ENCODE data around the gene GDF15. TPM values are rescaled to one million over a fixed set of nuclear protein-coding genes. Genes with fewer than 3 reads are reported as not detected.

GDF15 gene, protein sequence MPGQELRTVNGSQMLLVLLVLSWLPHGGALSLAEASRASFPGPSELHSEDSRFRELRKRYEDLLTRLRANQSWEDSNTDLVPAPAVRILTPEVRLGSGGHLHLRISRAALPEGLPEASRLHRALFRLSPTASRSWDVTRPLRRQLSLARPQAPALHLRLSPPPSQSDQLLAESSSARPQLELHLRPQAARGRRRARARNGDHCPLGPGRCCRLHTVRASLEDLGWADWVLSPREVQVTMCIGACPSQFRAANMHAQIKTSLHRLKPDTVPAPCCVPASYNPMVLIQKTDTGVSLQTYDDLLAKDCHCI
- 5.3 TPM for polyA plus RNA-seq (2013, experiment 1 of 2)
- polyA plus RNA-seq (2013, experiment 2 of 2), result 5.1 TPM

DNA sequence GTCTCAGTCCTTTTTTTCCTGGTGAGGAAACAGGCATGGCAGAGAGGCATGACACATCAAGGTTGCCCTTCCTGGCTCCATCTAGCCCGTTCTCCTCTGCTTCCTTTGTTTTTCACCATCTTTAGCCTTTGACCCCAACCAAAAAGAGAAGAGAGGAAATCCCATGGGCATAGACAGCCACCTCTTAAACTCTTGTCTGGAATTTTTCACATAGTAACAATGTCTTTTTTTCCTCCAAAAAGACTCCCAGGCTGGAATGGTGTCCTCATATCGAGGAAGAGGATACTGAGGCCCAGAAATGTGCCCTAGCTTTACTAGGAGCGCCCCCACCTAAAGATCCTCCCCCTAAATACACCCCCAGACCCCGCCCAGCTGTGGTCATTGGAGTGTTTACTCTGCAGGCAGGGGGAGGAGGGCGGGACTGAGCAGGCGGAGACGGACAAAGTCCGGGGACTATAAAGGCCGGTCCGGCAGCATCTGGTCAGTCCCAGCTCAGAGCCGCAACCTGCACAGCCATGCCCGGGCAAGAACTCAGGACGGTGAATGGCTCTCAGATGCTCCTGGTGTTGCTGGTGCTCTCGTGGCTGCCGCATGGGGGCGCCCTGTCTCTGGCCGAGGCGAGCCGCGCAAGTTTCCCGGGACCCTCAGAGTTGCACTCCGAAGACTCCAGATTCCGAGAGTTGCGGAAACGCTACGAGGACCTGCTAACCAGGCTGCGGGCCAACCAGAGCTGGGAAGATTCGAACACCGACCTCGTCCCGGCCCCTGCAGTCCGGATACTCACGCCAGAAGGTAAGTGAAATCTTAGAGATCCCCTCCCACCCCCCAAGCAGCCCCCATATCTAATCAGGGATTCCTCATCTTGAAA is at the start of gene GDF15:
GDF15 (plus strand) TSS at position 484 of the 868 bp plus-strand sequence; CDS start at position 516, 32 bp downstream.
- WGBS, 2 donors (ENCODE audit: extremely low coverage in 2 of 2, insufficient read length in 2 of 2, insufficient replicate concordance in 1 of 2), result no CpG with 5 or more reads among the region's 33 CpGs
- peak within 1 kb of the TSS; percentile 91 for H2AK5ac ChIP-seq (ENCODE audit: low read depth, low read length)
- peaks cover 0 to 6% of the 10 kb centered on the region in 2 donors for H3K36me3 ChIP-seq (replicated peaks in 1 of 2; ENCODE audit: control insufficient read depth in 2 of 2, insufficient read depth in 2 of 2, low read length in 2 of 2)
- peak within 1 kb of the TSS; percentile 30 for H3K4me2 ChIP-seq (ENCODE audit: insufficient read depth, low read length, poor library complexity, severe bottlenecking)
- no peak within 1 kb of the TSS for H3K27ac ChIP-seq (replicated peaks; ENCODE audit: low read length)
- no peak for DNase-seq (ENCODE audit: low spot score)
- peak within 1 kb of the TSS; percentile 92 for H2BK12ac ChIP-seq (ENCODE audit: low read length)
- H2BK5ac ChIP-seq (ENCODE audit: low read length), result peak within 1 kb of the TSS; percentile 77
- peak within 1 kb of the TSS; percentile 20 for H2AFZ ChIP-seq (ENCODE audit: low read length)
- peaks cover 0 to 4% of the 10 kb centered on the region in 2 donors for H3K9me3 ChIP-seq (replicated peaks in 1 of 2; ENCODE audit: control insufficient read depth in 2 of 2, insufficient read depth in 1 of 2, low read depth in 1 of 2, low read length in 2 of 2)
- no peak within 1 kb of the TSS for H3K4ac ChIP-seq (ENCODE audit: low read length)
- H3K18ac ChIP-seq (ENCODE audit: low read length), result peak within 1 kb of the TSS; percentile 80
- peak within 1 kb of the TSS; percentile 58 for H3K23ac ChIP-seq (ENCODE audit: low read depth, low read length, poor library complexity)
- H3K14ac ChIP-seq (ENCODE audit: low read length), result peak within 1 kb of the TSS; percentile 39
- H3K4me3 ChIP-seq (ENCODE audit: low read length in 2 of 2), result peak within 1 kb of the TSS; percentile 19 to 41
- peaks cover 12 to 13% of the 10 kb centered on the region in 2 donors for H3K4me1 ChIP-seq (ENCODE audit: control insufficient read depth in 2 of 2, insufficient read depth in 1 of 2, low read depth in 1 of 2, low read length in 2 of 2)
- H4K8ac ChIP-seq (ENCODE audit: low read depth, low read length), result no peak within 1 kb of the TSS
- H3K79me1 ChIP-seq (ENCODE audit: low read depth, low read length), result peaks cover 2% of the 10 kb centered on the region
- peak within 1 kb of the TSS; percentile 90 for H2BK15ac ChIP-seq (ENCODE audit: low read length)
- peak within 1 kb of the TSS; percentile 63 for H3K9ac ChIP-seq (ENCODE audit: low read depth, low read length, poor library complexity)
- H2BK120ac ChIP-seq (ENCODE audit: low read depth, low read length), result peak within 1 kb of the TSS; percentile 61
- no peak within 1 kb of the TSS for H4K91ac ChIP-seq (ENCODE audit: low read depth, low read length, poor library complexity)
- H3K27me3 ChIP-seq (ENCODE audit: control insufficient read depth in 3 of 3, insufficient read depth in 3 of 3, low read depth in 1 of 3, low read length in 3 of 3), result peaks cover 0 to 36% (median 0%) of the 10 kb centered on the region in 3 experiments

DNA sequence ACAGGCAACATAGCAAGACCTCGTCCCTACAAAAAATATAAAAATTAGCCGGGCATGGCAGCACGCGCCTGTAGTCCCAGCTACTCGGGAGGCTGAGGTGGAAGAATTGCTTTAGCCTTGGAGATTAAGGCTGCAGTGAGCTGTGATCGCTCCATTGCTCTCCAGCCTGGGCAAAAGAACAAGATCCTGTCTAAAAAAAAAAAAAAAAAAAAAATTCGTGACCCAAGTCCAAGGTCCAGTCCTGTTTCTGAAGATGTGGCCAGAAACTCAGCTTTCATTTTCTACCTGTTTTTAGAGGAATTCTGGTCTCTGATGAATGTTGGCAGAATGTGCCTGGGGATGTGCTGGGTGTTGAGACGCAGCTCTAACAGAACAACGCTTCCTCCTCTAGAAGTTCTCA is 47.4 kb upstream of the GDF15 start:
- Histone ChIP-seq H3K4ac (ENCODE audit: low read length) (no peak overlapping the region), H3K4me1 (ENCODE audit: control insufficient read depth in 2 of 2, insufficient read depth in 1 of 2, low read depth in 1 of 2, low read length in 2 of 2) (peaks cover 3 to 10% of the 10 kb centered on the region in 2 donors), H3K27me3 (ENCODE audit: control insufficient read depth in 3 of 3, insufficient read depth in 3 of 3, low read depth in 1 of 3, low read length in 3 of 3) (peaks cover 0 to 4% (median 0%) of the 10 kb centered on the region in 3 experiments), H2AFZ (ENCODE audit: low read length) (no peak overlapping the region), H3K79me1 (ENCODE audit: low read depth, low read length) (no peaks in the 10 kb centered on the region), H3K14ac (ENCODE audit: low read length) (no peak overlapping the region), H2BK120ac (ENCODE audit: low read depth, low read length) (no peak overlapping the region), H2BK15ac (ENCODE audit: low read length) (no peak overlapping the region), H2BK12ac (ENCODE audit: low read length) (no peak overlapping the region), H3K9ac (ENCODE audit: low read depth, low read length, poor library complexity) (no peak overlapping the region), H3K4me2 (ENCODE audit: insufficient read depth, low read length, poor library complexity, severe bottlenecking) (no peak overlapping the region), H3K23ac (ENCODE audit: low read depth, low read length, poor library complexity) (no peak overlapping the region), H3K27ac (replicated peaks; ENCODE audit: low read length) (no peak overlapping the region), H2BK5ac (ENCODE audit: low read length) (no peak overlapping the region), H3K36me3 (replicated peaks in 1 of 2; ENCODE audit: control insufficient read depth in 2 of 2, insufficient read depth in 2 of 2, low read length in 2 of 2) (no peaks in the 10 kb centered on the region), H3K18ac (ENCODE audit: low read length) (no peak overlapping the region), H4K8ac (ENCODE audit: low read depth, low read length) (no peak overlapping the region), H3K9me3 (replicated peaks in 1 of 2; ENCODE audit: control insufficient read depth in 2 of 2, insufficient read depth in 1 of 2, low read depth in 1 of 2, low read length in 2 of 2) (peaks cover 0 to 3% of the 10 kb centered on the region in 2 donors), H2AK5ac (ENCODE audit: low read depth, low read length) (no peak overlapping the region), H4K91ac (ENCODE audit: low read depth, low read length, poor library complexity) (no peak overlapping the region), H3K4me3 (ENCODE audit: low read length in 2 of 2) (no peak overlapping the region)
- DNase-seq (ENCODE audit: low spot score), result no peak
- no CpG with 5 or more reads among the region's 9 CpGs for WGBS, 2 donors (ENCODE audit: extremely low coverage in 2 of 2, insufficient read length in 2 of 2, insufficient replicate concordance in 1 of 2)

DNA sequence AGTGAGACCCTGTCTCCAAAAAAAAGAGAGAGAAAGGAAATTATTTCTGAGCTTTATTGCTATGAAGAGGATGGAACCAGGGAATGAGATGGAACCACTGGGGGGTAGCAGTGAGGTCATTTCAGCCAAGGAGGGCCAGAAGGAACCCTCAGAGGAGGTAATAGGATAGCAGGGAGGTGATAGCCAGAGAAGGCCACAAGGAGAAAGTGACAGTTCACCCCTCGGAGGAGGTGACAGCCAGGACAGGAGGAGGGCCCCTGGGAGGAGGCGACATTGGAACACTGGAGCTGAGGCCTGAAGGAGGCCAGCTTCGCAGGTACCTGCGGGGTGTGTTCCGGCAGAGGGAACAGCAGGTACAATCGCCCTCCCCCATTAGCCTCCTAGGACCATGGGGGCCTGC is 46.2 kb upstream of the GDF15 start:
- H3K79me1 ChIP-seq (ENCODE audit: low read depth, low read length), result no peaks in the 10 kb centered on the region
- H3K23ac ChIP-seq (ENCODE audit: low read depth, low read length, poor library complexity), result no peak overlapping the region
- no peak overlapping the region for H2BK120ac ChIP-seq (ENCODE audit: low read depth, low read length)
- DNase-seq (ENCODE audit: low spot score), result no peak
- H3K18ac ChIP-seq (ENCODE audit: low read length), result peak overlapping the region; percentile 37
- no CpG with 5 or more reads among the region's 6 CpGs for WGBS, 2 donors (ENCODE audit: extremely low coverage in 2 of 2, insufficient read length in 2 of 2, insufficient replicate concordance in 1 of 2)
- H2BK12ac ChIP-seq (ENCODE audit: low read length), result no peak overlapping the region
- H3K36me3 ChIP-seq (replicated peaks in 1 of 2; ENCODE audit: control insufficient read depth in 2 of 2, insufficient read depth in 2 of 2, low read length in 2 of 2), result no peaks in the 10 kb centered on the region
- H3K4me3 ChIP-seq (ENCODE audit: low read length in 2 of 2), result peak overlapping the region in 1 of 2 donors; percentile 90
- H2AFZ ChIP-seq (ENCODE audit: low read length), result peak overlapping the region; percentile 87
- no peak overlapping the region for H2AK5ac ChIP-seq (ENCODE audit: low read depth, low read length)
- H3K27ac ChIP-seq (replicated peaks; ENCODE audit: low read length), result no peak overlapping the region
- no peak overlapping the region for H3K14ac ChIP-seq (ENCODE audit: low read length)
- H3K9me3 ChIP-seq (replicated peaks in 1 of 2; ENCODE audit: control insufficient read depth in 2 of 2, insufficient read depth in 1 of 2, low read depth in 1 of 2, low read length in 2 of 2), result no peaks in the 10 kb centered on the region
- no peak overlapping the region for H3K9ac ChIP-seq (ENCODE audit: low read depth, low read length, poor library complexity)
- H4K91ac ChIP-seq (ENCODE audit: low read depth, low read length, poor library complexity), result no peak overlapping the region
- no peak overlapping the region for H4K8ac ChIP-seq (ENCODE audit: low read depth, low read length)
- peaks cover 0 to 4% (median 0%) of the 10 kb centered on the region in 3 experiments for H3K27me3 ChIP-seq (ENCODE audit: control insufficient read depth in 3 of 3, insufficient read depth in 3 of 3, low read depth in 1 of 3, low read length in 3 of 3)
- H3K4me2 ChIP-seq (ENCODE audit: insufficient read depth, low read length, poor library complexity, severe bottlenecking), result no peak overlapping the region
- H3K4me1 ChIP-seq (ENCODE audit: control insufficient read depth in 2 of 2, insufficient read depth in 1 of 2, low read depth in 1 of 2, low read length in 2 of 2), result peaks cover 5 to 20% of the 10 kb centered on the region in 2 donors
- no peak overlapping the region for H3K4ac ChIP-seq (ENCODE audit: low read length)
- no peak overlapping the region for H2BK5ac ChIP-seq (ENCODE audit: low read length)
- no peak overlapping the region for H2BK15ac ChIP-seq (ENCODE audit: low read length)

Data from neuronal stem cell (in vitro differentiated cells).